H1 (cell line): ENCODE measurements around the gene SUPT20HL1. TPM values are rescaled to one million over a fixed set of nuclear protein-coding genes. Genes with fewer than 3 reads are reported as not detected.

ENCODE experiments used
- CBX5 ChIP-seq: fragments of 300-800, 300-1000 bp; sonication (generic); IDR thresholded peaks from 2 replicates; pipeline ENCODE4 v1.7.1; 2016; ENCODE audit warnings: antibody characterized with exemption, low read length, low read depth
- FOSL1 ChIP-seq: IDR thresholded peaks from 2 replicates; pipeline ENCODE4 v1.6.1; 2011; ENCODE audit warnings: mild to moderate bottlenecking, low read depth, low read length, moderate library complexity; ENCODE audit not compliant: insufficient read depth
- POLR2AphosphoS5 ChIP-seq: IDR thresholded peaks from 2 replicates; pipeline ENCODE4 v1.6.1; 2011; ENCODE audit warnings: low read depth, low read length
- polyA plus RNA-seq, 7 experiments: library from polyadenylated mRNA; depleted of rRNA in 3 of 7; stranded (reverse) in 5 of 7; unstranded in 2 of 7; fragments of >200 nt in 5 of 7; fragments of 200-250 nt in 2 of 7; gene quantifications; 1 replicate in 5 of 7; 2 replicates in 1 of 7; 4 replicates in 1 of 7; pipeline versions ENCODE4 v1.2.1 to v1.2.3, GENCODE V29; 2011 to 2013; ENCODE audit warnings: missing spikeins in 2 of 7, mixed read lengths in 2 of 7
- total RNA-seq: library from RNA; stranded (reverse); fragmentation: NEBNext Ultra II Directional; extraction: Animal tissue kit (Norgen Biotek cat#: 25700); gene quantifications from 2 replicates; pipeline ENCODE4 v1.2.1, GENCODE V29; 2021

SUPT20HL1 gene
- total and polyA plus RNA-seq, 2 of the 8 experiments (the other 6 are each of a cell fraction or from before 2014, with no cell fraction given): not detected

DNA sequence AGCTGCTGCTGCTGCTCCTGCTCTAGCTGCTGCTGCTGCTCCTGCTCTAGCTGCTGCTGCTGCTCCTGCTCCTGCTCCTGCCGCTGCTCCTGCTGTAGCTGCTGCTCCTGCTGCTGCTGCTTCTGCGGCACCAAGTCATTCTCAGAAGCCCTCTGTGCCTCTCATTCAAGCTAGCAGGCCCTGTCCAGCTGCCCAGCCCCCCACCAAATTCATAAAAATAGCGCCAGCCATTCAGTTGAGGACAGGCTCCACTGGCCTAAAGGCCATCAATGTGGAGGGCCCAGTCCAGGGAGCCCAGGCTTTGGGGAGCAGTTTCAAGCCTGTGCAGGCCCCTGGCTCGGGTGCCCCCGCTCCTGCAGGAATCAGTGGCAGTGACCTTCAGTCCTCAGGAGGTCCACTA lies 3.9 kb downstream of the SUPT20HL1 start (continued):
- no peak for TF ChIP-seq CBX5
- TF ChIP-seq FOSL1: no peak
- TF ChIP-seq POLR2AphosphoS5: no peak
